ENCODE data around the gene INPP4A. TPM values are rescaled to one million over a fixed set of nuclear protein-coding genes. Genes with fewer than 3 reads are reported as not detected.

INPP4A gene
- polyA plus RNA-seq, 1 of the 3 experiments (the other 2 are of a cell fraction) = 15.0 TPM

DNA sequence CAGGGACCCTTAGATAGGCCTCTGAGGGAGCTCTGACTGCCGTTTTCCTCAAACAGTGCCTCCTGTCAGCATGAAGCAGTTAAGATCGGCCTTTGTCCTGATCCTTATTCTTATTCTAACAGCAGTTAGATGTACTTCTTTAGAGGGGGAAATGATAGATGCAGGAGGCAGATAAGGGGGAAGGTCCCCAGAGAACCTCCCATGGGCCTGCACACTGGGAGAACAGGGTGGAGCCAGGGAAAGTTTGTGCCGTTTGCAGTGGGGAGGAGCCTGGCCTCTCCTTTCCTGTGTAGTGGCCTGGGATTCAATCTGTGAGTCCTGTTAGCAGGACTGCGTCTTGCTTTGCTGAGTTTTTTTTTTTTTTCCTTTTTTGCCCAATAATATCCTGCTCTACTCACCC lies 7.9 kb upstream of the INPP4A start:
- no peak for TF ChIP-seq EZH2phosphoT487 (IDR thresholded peaks at IDR 0.05; ENCODE audit: borderline replicate concordance, low read depth)
- no peak for TF ChIP-seq TCF12 (IDR thresholded peaks at IDR 0.05)
- TF ChIP-seq FOXM1 (IDR thresholded peaks at IDR 0.05; ENCODE audit: low read depth) = no peak
- TF ChIP-seq ELF1 (IDR thresholded peaks at IDR 0.05) = no peak
- TF ChIP-seq, protein P1, sequence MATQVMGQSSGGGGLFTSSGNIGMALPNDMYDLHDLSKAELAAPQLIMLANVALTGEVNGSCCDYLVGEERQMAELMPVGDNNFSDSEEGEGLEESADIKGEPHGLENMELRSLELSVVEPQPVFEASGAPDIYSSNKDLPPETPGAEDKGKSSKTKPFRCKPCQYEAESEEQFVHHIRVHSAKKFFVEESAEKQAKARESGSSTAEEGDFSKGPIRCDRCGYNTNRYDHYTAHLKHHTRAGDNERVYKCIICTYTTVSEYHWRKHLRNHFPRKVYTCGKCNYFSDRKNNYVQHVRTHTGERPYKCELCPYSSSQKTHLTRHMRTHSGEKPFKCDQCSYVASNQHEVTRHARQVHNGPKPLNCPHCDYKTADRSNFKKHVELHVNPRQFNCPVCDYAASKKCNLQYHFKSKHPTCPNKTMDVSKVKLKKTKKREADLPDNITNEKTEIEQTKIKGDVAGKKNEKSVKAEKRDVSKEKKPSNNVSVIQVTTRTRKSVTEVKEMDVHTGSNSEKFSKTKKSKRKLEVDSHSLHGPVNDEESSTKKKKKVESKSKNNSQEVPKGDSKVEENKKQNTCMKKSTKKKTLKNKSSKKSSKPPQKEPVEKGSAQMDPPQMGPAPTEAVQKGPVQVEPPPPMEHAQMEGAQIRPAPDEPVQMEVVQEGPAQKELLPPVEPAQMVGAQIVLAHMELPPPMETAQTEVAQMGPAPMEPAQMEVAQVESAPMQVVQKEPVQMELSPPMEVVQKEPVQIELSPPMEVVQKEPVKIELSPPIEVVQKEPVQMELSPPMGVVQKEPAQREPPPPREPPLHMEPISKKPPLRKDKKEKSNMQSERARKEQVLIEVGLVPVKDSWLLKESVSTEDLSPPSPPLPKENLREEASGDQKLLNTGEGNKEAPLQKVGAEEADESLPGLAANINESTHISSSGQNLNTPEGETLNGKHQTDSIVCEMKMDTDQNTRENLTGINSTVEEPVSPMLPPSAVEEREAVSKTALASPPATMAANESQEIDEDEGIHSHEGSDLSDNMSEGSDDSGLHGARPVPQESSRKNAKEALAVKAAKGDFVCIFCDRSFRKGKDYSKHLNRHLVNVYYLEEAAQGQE (IDR thresholded peaks at IDR 0.05; ENCODE audit: low read depth, low read length) = no peak
- TF ChIP-seq GABPA (IDR thresholded peaks at IDR 0.05; ENCODE audit: low read depth) = no peak
- no peak for TF ChIP-seq YY1 (IDR thresholded peaks at IDR 0.05; ENCODE audit: low read depth)
- no peak for TF ChIP-seq EP300 (IDR thresholded peaks at IDR 0.05; ENCODE audit: borderline replicate concordance in 1 of 2, low read depth in 1 of 2, low read length in 1 of 2)
- TF ChIP-seq RAD21 (IDR thresholded peaks at IDR 0.05; ENCODE audit: low read length) = no peak
- TF ChIP-seq POLR2AphosphoS5 (IDR thresholded peaks at IDR 0.05; ENCODE audit: low read depth, low read length) = no peak
- no peak for TF ChIP-seq RCOR1 (IDR thresholded peaks at IDR 0.05; ENCODE audit: low read length)
- H2AFZ ChIP-seq (ENCODE audit: low read depth) = no peak overlapping the region; the same call in 1 of the 2 replicates
- H3K27me3 ChIP-seq (ENCODE audit: insufficient read depth) = no peaks in the 10 kb centered on the region
- H3F3A ChIP-seq (replicated peaks; ENCODE audit: insufficient read depth) = no peaks in the 10 kb centered on the region
- no peak overlapping the region for H3K9ac ChIP-seq
- H3K79me2 ChIP-seq (ENCODE audit: insufficient read depth) = no peaks in the 10 kb centered on the region
- no peaks in the 10 kb centered on the region for H3K9me3 ChIP-seq
- no peak for DNase-seq
- no peak overlapping the region for H3K4me2 ChIP-seq
- H3K9me2 ChIP-seq = no peaks in the 10 kb centered on the region
- CTCF ChIA-PET = no interaction called here
- H3K36me3 ChIP-seq (replicated peaks in 1 of 2; ENCODE audit: control insufficient read depth in 1 of 2, insufficient read depth in 2 of 2, low read length in 1 of 2) = no peaks in the 10 kb centered on the region
- WGBS (ENCODE audit: low lambda C conversion rate) = 66% methylated on average over 4 of the region's 4 CpGs
- no peak overlapping the region for H3K27ac ChIP-seq (ENCODE audit: low read depth in 2 of 2, low read length in 1 of 2)
- no peak overlapping the region for H3K4me3 ChIP-seq (ENCODE audit: low read depth in 2 of 2, low read length in 1 of 2)
- H3K4me1 ChIP-seq (ENCODE audit: control insufficient read depth in 1 of 2, insufficient read depth in 2 of 2, low read depth in 1 of 2, low read length in 1 of 2) = no peaks in the 10 kb centered on the region
- no peaks in the 10 kb centered on the region for H4K20me1 ChIP-seq (ENCODE audit: insufficient read depth)
- POLR2A ChIA-PET = no interaction called here

DNA sequence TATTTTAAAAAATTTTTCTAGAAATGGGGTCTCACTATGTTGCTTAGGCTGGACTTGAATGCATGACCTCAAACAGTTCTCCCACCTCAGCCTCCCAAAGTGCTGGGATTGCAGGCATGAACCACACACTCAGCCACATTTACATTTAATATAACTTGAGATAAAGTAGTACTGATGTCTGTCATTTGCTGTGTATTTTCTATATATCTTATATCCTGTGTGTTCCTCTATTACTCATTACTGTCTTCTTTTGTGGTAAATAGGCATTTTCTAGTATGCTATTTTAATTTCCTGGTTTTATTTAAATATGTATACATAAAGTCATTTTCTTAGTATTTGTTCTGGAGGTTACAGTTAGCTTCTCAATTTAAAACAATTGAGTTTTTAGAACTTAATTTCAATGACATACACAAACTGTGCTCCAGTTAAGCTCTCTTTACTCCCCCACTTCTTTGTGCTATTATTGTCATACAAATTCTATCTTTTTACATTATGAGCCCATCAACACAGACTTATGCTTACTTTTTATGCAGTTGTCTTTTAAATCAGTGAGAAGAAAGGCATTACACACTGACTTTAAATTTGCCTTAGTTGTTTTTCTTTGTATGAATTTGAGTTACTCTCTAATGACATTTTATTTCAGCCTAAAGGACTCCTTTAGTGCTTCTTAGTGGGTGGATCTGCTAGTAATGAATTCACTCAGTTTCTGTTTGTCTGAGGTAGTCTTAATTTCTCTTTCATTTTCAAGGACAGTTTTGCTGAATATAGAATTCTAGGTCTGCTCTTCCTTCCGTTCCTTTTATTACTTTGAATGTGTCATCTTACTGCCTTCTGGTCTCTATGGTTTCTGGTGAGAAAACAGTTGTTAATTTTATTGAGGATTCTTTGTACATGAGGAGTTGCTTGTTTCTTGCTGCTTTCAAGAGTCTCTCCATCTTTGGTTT lies 6.2 kb upstream of the INPP4A start:
- Histone ChIP-seq H3K27ac (ENCODE audit: low read depth in 2 of 2, low read length in 1 of 2) (no peak overlapping the region), H3K9me3 (no peaks in the 10 kb centered on the region), H2AFZ (ENCODE audit: low read depth) (no peak overlapping the region), H3K9me2 (no peaks in the 10 kb centered on the region), H3K9ac (no peak overlapping the region), H3K4me3 (ENCODE audit: low read depth in 2 of 2, low read length in 1 of 2) (no peak overlapping the region), H3F3A (replicated peaks; ENCODE audit: insufficient read depth) (no peaks in the 10 kb centered on the region), H3K4me1 (ENCODE audit: control insufficient read depth in 1 of 2, insufficient read depth in 2 of 2, low read depth in 1 of 2, low read length in 1 of 2) (no peaks in the 10 kb centered on the region), H3K4me2 (no peak overlapping the region), H3K36me3 (replicated peaks in 1 of 2; ENCODE audit: control insufficient read depth in 1 of 2, insufficient read depth in 2 of 2, low read length in 1 of 2) (no peaks in the 10 kb centered on the region), H3K79me2 (ENCODE audit: insufficient read depth) (no peaks in the 10 kb centered on the region), H4K20me1 (ENCODE audit: insufficient read depth) (no peaks in the 10 kb centered on the region), H3K27me3 (ENCODE audit: insufficient read depth) (no peaks in the 10 kb centered on the region)
- no peak for DNase-seq
- ChIA-PET CTCF (no interaction called here), POLR2A (no interaction called here)
- TF ChIP-seq FOSL2 (IDR thresholded peaks at IDR 0.05; ENCODE audit: borderline replicate concordance, low read depth) (no peak), JUND (IDR thresholded peaks at IDR 0.05) (no peak), FOXJ3 (CRISPR knock-in tag; IDR thresholded peaks at IDR 0.05) (no peak)
- WGBS (ENCODE audit: low lambda C conversion rate) = 67% methylated on average over 1 of the region's 1 CpG

Measured in SK-N-SH (cell line).